Measurements from ENCODE around the gene PRR15. TPM values are rescaled to one million over a fixed set of nuclear protein-coding genes. Genes with fewer than 3 reads are reported as not detected.

The PRR15 gene
- total and polyA plus RNA-seq, 2 of the 13 experiments (the other 11 are each of a cell fraction or from before 2014, with no cell fraction given), result 2.3 to 7.8 TPM

- TF ChIP-seq ZNF609 (CRISPR knock-in tag; IDR thresholded peaks at IDR 0.05; ENCODE audit: borderline replicate concordance) (no peak), DNMT1 (CRISPR knock-in tag; IDR thresholded peaks at IDR 0.05) (no peak), BHLHE40 (IDR thresholded peaks at IDR 0.05; ENCODE audit: low read length) (no peak), TOPORS (CRISPR knock-in tag; IDR thresholded peaks at IDR 0.05) (no peak; the same call in 1 of the 2 replicates), ISX (CRISPR knock-in tag; conservative IDR thresholded peaks at IDR 0.05) (no peak), PBX2 (CRISPR knock-in tag; IDR thresholded peaks at IDR 0.05) (no peak), POLR2G (IDR thresholded peaks at IDR 0.05; ENCODE audit: low read depth, low read length) (peak; percentile 72), ZNF891 (CRISPR knock-in tag; IDR thresholded peaks at IDR 0.05) (0 out of 2 replicates have a peak, but pooled peaks have one; percentile 10), SIN3B (IDR thresholded peaks at IDR 0.05; ENCODE audit: low read length) (no peak), PHF20 (CRISPR knock-in tag; IDR thresholded peaks at IDR 0.05) (no peak; the same call in 1 of the 2 replicates), ZNF629 (CRISPR knock-in tag; conservative IDR thresholded peaks at IDR 0.05) (no peak), PAWR (CRISPR knock-in tag; IDR thresholded peaks at IDR 0.05; ENCODE audit: borderline replicate concordance) (0 out of 2 replicates have a peak, but pooled peaks have one; percentile 51), HMGXB3 (CRISPR knock-in tag; IDR thresholded peaks at IDR 0.05; ENCODE audit: borderline replicate concordance) (no peak), KLF12 (CRISPR knock-in tag; IDR thresholded peaks at IDR 0.05; ENCODE audit: borderline replicate concordance) (no peak), NAIF1 (CRISPR knock-in tag; IDR thresholded peaks at IDR 0.05; ENCODE audit: borderline replicate concordance) (peak; percentile 39; the same call in 1 of the 2 replicates), MEIS1 (CRISPR knock-in tag; IDR thresholded peaks at IDR 0.05; ENCODE audit: borderline replicate concordance) (no peak)
These were observed 1.0 kb downstream of the PRR15 start (continued) for GRCh38 chr7:29564496-29565223.
